ENCODE results near the gene BRSK2. TPM values are rescaled to one million over a fixed set of nuclear protein-coding genes. Genes with fewer than 3 reads are reported as not detected.

Gene BRSK2
- 54.5 TPM for total RNA-seq

DNA sequence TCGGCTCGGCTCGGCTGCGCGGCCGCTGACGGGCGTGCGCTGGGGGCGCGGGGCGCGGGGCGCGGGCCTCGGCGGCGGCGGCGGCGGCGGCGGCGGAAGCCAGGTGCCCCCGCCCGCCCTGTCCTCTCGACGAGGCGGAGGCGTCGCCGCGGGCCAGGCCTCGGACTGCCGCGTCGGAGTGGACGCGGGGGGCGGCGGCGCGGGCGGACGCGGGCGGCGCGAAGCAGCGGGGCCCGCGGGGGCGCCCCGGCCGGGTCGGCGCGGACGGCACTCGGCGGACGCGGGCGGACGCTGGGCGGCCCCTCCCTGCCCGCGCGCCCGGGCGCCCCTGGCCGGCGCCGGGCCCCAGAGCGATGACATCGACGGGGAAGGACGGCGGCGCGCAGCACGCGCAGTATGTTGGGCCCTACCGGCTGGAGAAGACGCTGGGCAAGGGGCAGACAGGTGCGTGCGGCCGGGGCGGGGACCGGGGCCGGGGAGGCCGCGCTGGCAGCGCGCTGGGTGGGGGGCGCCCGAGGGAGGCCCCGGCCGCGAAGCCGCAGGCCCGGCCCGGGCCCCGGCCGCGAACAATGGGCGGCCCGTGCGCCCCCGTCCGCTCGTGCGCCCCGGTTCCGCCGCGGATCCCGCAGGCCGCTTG lies at the start of gene BRSK2:
TSS of gene BRSK2 (plus strand) at position 3 of the 637 bp plus-strand sequence. CDS start at position 354, 351 bp downstream.

GRCh38 chr11:1486054-1486825 lies 96.5 kb downstream of the BRSK2 start, which contains the start of gene MOB2:
Gene MOB2 (minus strand): TSS chr11:1486779. CDS start chr11:1486556, 223 bp downstream.

Other genes starting within 250 kb of the BRSK2 start
- gene MUC5AC, start 232.0 kb upstream of the BRSK2 start, total RNA-seq: not detected
- not detected for gene MUC5B, start 166.9 kb upstream of the BRSK2 start, total RNA-seq
- 27.5 TPM for gene TOLLIP, start 80.3 kb upstream of the BRSK2 start, total RNA-seq
- gene MOB2, start 96.8 kb downstream of the BRSK2 start, total RNA-seq: 22.5 TPM
- 8.8 TPM for gene DUSP8, start 182.3 kb downstream of the BRSK2 start, total RNA-seq
- gene KRTAP5-1, start 195.3 kb downstream of the BRSK2 start, total RNA-seq: not detected
- not detected for gene KRTAP5-2, start 208.4 kb downstream of the BRSK2 start, total RNA-seq
- not detected for gene KRTAP5-3, start 218.5 kb downstream of the BRSK2 start, total RNA-seq
- gene KRTAP5-4, start 232.2 kb downstream of the BRSK2 start, total RNA-seq: not detected
- not detected for gene KRTAP5-5, start 239.8 kb downstream of the BRSK2 start, total RNA-seq